ENCODE results near the gene RAP1GAP2. TPM values are rescaled to one million over a fixed set of nuclear protein-coding genes. Genes with fewer than 3 reads are reported as not detected.

Gene RAP1GAP2
- polyA plus RNA-seq, 4 donors: 4.9 to 24.6 (median 8.4) TPM

DNA sequence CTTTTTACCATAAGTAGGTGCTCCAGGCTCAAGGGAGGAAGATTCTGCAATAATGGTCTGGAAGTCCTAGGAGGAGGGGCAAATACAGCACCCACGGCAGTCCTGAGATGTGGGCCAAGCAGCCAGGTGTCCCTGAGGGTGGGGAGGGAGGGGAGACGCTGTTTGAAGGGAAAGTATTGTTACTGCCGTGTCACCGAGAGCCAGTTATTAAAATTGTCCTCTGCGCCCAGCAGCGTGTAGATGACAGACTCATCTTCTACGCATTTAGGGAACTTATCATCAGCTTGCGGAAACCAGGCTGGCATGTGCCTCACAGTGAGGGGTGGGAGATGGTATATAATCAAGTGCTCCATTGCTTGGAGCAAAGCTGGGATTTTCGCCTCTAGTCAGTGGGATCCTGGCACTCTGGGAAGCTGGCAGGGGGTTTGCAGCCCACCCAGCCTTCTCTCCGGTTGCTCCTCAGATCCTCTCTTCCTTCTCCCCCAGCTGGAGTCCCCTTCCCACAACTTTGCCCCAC, 162.5 kb downstream of the RAP1GAP2 start:
- DNase-seq: no peak
- peaks cover 0 to 6% (median 3%) of the 10 kb centered on the region in 3 donors for H3K4me1 ChIP-seq (ENCODE audit: control insufficient read depth in 3 of 3, insufficient read depth in 2 of 3, low read depth in 1 of 3, low read length in 2 of 3)
- no peak overlapping the region for H3K27ac ChIP-seq (ENCODE audit: low read depth in 1 of 3, low read length in 2 of 3)

DNA sequence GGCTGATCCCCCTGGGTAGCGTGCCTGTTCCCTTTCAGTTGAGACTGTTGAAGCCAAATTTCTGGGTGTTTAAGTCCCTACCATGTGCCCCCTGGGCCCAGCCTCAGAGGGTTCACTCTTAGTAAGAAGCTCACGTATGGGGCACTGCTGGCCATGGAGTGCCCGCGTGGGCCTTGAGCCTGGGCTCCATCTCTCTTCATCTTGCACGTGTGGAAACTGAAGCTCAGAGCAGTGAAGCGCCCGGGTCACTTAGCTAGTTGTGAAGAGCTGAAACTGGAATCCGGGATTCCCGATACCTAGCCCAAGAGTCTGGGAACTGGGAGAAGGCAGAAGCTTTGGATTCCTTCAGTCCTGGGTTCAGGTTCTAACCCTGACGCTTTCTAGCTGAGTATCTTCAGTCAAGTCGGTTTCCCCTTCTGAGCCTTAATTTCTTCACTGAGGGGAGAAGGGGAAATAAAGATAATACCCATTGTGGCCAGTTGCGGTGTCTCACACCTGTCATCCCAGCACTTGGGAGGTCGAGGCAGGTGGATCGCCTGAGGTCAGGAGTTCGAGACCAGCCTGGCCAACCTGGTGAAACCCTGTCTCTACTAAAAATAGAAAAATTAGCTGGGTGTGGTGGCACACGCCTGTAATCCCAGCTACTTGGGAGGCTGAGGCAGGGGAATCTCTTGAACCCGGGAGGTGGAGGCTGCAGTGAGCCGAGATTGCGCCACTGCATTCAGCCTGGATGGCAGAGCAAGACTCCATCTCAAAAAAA, 163.3 kb downstream of the RAP1GAP2 start:
- DNase-seq: no peak
- no peak for FAIRE-seq
- WGBS, 3 donors: 84 to 91% (median 86%) methylated on average over 19 of the region's 19 CpGs
- Histone ChIP-seq H3K27ac (ENCODE audit: low read depth in 1 of 3, low read length in 2 of 3) (no peak overlapping the region), H3K36me3 (ENCODE audit: control insufficient read depth in 3 of 3, insufficient read depth in 2 of 3, low read depth in 1 of 3, low read length in 3 of 3) (peaks cover 0 to 28% (median 0%) of the 10 kb centered on the region in 3 donors), H3K4me3 (ENCODE audit: low read depth in 1 of 3, low read length in 3 of 3) (no peak overlapping the region), H3K27me3 (ENCODE audit: control insufficient read depth in 3 of 3, insufficient read depth in 3 of 3, low read length in 3 of 3) (no peaks in the 10 kb centered on the region), H3K9me3 (ENCODE audit: control insufficient read depth in 2 of 2, insufficient read depth in 1 of 2, low read depth in 1 of 2, low read length in 1 of 2) (no peaks in the 10 kb centered on the region), H3K4me1 (ENCODE audit: control insufficient read depth in 3 of 3, insufficient read depth in 2 of 3, low read depth in 1 of 3, low read length in 2 of 3) (peaks cover 0 to 6% (median 3%) of the 10 kb centered on the region in 3 donors)

More for the DNA sequence above, 162.5 kb downstream of the RAP1GAP2 start:
- Histone ChIP-seq H3K9me3 (ENCODE audit: control insufficient read depth in 2 of 2, insufficient read depth in 1 of 2, low read depth in 1 of 2, low read length in 1 of 2) (no peaks in the 10 kb centered on the region), H3K4me3 (ENCODE audit: low read depth in 1 of 3, low read length in 3 of 3) (no peak overlapping the region), H3K27me3 (ENCODE audit: control insufficient read depth in 3 of 3, insufficient read depth in 3 of 3, low read length in 3 of 3) (no peaks in the 10 kb centered on the region), H3K36me3 (ENCODE audit: control insufficient read depth in 3 of 3, insufficient read depth in 2 of 3, low read depth in 1 of 3, low read length in 3 of 3) (peaks cover 0 to 27% (median 0%) of the 10 kb centered on the region in 3 donors)
- WGBS, 3 donors: 83 to 87% (median 85%) methylated on average over 10 of the region's 10 CpGs
- no peak for FAIRE-seq

DNA sequence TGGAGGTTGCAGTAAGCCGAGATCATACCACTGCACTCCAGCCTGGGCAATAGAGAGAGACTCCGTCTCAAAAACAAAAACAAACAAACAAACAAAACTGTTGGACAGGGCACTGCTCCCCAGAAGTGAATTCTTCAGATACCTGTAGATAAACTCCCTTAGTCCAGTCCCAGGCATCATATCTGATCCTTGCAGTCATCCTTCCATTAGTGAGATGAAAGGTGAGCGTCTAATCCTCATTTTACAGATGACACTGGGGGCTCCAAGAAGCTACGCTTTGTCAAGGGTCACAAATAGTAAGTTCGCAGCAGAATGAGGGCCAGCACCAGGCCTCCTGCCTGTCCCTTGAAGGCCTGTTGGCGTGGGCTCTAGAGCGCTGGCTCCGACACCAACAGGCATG, 165.2 kb downstream of the RAP1GAP2 start:
- Histone ChIP-seq H3K4me1 (ENCODE audit: control insufficient read depth in 3 of 3, insufficient read depth in 2 of 3, low read depth in 1 of 3, low read length in 2 of 3) (peaks cover 0 to 6% (median 2%) of the 10 kb centered on the region in 3 donors), H3K36me3 (ENCODE audit: control insufficient read depth in 3 of 3, insufficient read depth in 2 of 3, low read depth in 1 of 3, low read length in 3 of 3) (peaks cover 0 to 38% (median 0%) of the 10 kb centered on the region in 3 donors), H3K27me3 (ENCODE audit: control insufficient read depth in 3 of 3, insufficient read depth in 3 of 3, low read length in 3 of 3) (no peaks in the 10 kb centered on the region), H3K9me3 (ENCODE audit: control insufficient read depth in 2 of 2, insufficient read depth in 1 of 2, low read depth in 1 of 2, low read length in 1 of 2) (no peaks in the 10 kb centered on the region), H3K27ac (ENCODE audit: low read depth in 1 of 3, low read length in 2 of 3) (no peak overlapping the region), H3K4me3 (ENCODE audit: low read depth in 1 of 3, low read length in 3 of 3) (no peak overlapping the region)
- 93 to 96% (median 95%) methylated on average over 8 of the region's 8 CpGs for WGBS, 3 donors
- FAIRE-seq (no peak), DNase-seq (no peak)

DNA sequence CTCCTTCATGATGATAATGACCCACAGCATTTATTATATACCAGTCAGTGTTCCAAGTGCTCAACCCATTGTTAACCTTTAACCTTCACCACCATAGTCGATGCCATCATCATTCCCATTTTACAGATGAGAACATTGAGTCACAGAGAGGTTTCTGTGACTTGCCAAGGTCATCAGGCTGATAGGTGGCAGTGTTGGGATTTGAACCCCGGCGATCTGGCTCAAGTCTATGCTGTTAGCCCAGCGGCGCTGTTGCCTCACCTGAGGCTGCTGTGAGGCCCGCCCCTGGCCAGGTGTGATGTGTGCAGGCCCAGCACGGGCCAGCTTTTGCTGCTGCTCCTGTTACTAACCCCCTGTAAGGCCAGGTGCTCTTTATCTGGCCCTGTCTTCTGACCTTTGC, 166.0 kb downstream of the RAP1GAP2 start:
- Histone ChIP-seq H3K27me3 (ENCODE audit: control insufficient read depth in 3 of 3, insufficient read depth in 3 of 3, low read length in 3 of 3) (no peaks in the 10 kb centered on the region), H3K4me1 (ENCODE audit: control insufficient read depth in 3 of 3, insufficient read depth in 2 of 3, low read depth in 1 of 3, low read length in 2 of 3) (peaks cover 0 to 6% (median 0%) of the 10 kb centered on the region in 3 donors), H3K9me3 (ENCODE audit: control insufficient read depth in 2 of 2, insufficient read depth in 1 of 2, low read depth in 1 of 2, low read length in 1 of 2) (no peaks in the 10 kb centered on the region), H3K27ac (ENCODE audit: low read depth in 1 of 3, low read length in 2 of 3) (no peak overlapping the region), H3K36me3 (ENCODE audit: control insufficient read depth in 3 of 3, insufficient read depth in 2 of 3, low read depth in 1 of 3, low read length in 3 of 3) (peaks cover 0 to 38% (median 0%) of the 10 kb centered on the region in 3 donors), H3K4me3 (ENCODE audit: low read depth in 1 of 3, low read length in 3 of 3) (no peak overlapping the region)
- DNase-seq (no peak), FAIRE-seq (no peak)
- WGBS, 3 donors: 79 to 89% (median 88%) methylated on average over 7 of the region's 7 CpGs

DNA sequence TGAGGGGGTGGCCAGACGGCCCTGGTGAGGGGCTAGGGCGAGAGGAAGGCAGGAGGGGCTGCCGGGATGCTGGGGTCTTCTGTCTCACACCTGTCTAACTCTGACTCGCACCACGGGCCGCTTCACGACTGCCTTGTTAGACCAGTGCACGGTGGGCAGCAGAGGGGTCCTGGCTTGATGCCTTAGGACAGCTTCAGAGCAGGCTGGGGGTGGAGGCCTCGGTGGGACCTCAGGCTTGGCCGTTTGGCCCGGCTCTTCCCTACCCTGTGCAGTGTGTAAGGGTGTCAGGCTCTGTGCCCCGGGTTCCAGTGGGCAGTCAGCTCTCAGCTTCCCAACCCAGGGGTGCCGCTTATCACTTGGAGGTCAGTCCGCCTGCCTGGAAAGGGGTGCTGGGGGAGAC, 166.5 kb downstream of the RAP1GAP2 start:
- no peaks in the 10 kb centered on the region for H3K27me3 ChIP-seq (ENCODE audit: control insufficient read depth in 3 of 3, insufficient read depth in 3 of 3, low read length in 3 of 3)
- DNase-seq: no peak
- H3K36me3 ChIP-seq (ENCODE audit: control insufficient read depth in 3 of 3, insufficient read depth in 2 of 3, low read depth in 1 of 3, low read length in 3 of 3): peaks cover 0 to 41% (median 0%) of the 10 kb centered on the region in 3 donors
- H3K9me3 ChIP-seq (ENCODE audit: control insufficient read depth in 2 of 2, insufficient read depth in 1 of 2, low read depth in 1 of 2, low read length in 1 of 2): no peaks in the 10 kb centered on the region
- WGBS, 3 donors: 87 to 90% (median 89%) methylated on average over 14 of the region's 14 CpGs
- no peak for FAIRE-seq
- no peak overlapping the region for H3K4me3 ChIP-seq (ENCODE audit: low read depth in 1 of 3, low read length in 3 of 3)
- no peak overlapping the region for H3K27ac ChIP-seq (ENCODE audit: low read depth in 1 of 3, low read length in 2 of 3)
- peaks cover 0 to 6% (median 0%) of the 10 kb centered on the region in 3 donors for H3K4me1 ChIP-seq (ENCODE audit: control insufficient read depth in 3 of 3, insufficient read depth in 2 of 3, low read depth in 1 of 3, low read length in 2 of 3)

DNA sequence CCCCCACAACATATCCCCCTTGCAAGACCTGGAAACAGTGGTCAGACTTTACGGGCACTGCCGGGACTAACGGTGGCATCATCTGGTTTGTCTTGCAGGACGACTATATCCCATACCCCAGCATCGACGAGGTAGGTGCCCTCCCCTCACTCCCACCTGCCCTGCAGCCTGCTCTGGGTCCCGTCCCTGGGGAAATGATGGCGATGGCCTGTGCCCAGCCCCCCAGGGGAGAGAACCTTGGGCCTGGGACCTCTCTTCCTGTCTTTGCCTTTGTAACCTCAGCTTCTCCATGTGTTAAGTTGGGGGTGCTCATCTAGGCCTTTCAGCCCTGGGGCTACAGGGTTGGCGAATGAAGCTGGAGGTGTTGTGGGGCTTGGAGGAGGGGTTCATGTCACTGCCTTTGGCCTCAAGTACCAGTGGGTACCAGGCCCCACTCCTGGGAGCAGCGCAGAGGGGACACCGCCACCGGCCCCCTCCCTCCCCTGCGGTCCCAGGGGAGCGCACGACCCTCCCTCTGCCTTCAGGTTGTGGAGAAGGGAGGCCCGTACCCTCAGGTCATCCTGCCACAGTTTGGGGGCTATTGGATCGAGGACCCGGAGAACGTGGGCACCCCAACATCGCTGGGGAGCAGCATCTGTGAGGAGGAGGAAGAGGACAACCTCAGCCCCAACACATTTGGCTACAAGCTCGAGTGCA, 167.2 kb downstream of the RAP1GAP2 start:
- H3K36me3 ChIP-seq (ENCODE audit: control insufficient read depth in 3 of 3, insufficient read depth in 2 of 3, low read depth in 1 of 3, low read length in 3 of 3): peaks cover 0 to 41% (median 0%) of the 10 kb centered on the region in 3 donors
- FAIRE-seq (no peak), DNase-seq (no peak)
- H3K4me1 ChIP-seq (ENCODE audit: control insufficient read depth in 3 of 3, insufficient read depth in 2 of 3, low read depth in 1 of 3, low read length in 2 of 3): peaks cover 0 to 6% (median 0%) of the 10 kb centered on the region in 3 donors
- no peak overlapping the region for H3K27ac ChIP-seq (ENCODE audit: low read depth in 1 of 3, low read length in 2 of 3)
- H3K27me3 ChIP-seq (ENCODE audit: control insufficient read depth in 3 of 3, insufficient read depth in 3 of 3, low read length in 3 of 3): no peaks in the 10 kb centered on the region
- 87 to 90% (median 89%) methylated on average over 21 of the region's 21 CpGs for WGBS, 3 donors
- no peaks in the 10 kb centered on the region for H3K9me3 ChIP-seq (ENCODE audit: control insufficient read depth in 2 of 2, insufficient read depth in 1 of 2, low read depth in 1 of 2, low read length in 1 of 2)
- H3K4me3 ChIP-seq (ENCODE audit: low read depth in 1 of 3, low read length in 3 of 3): no peak overlapping the region

DNA sequence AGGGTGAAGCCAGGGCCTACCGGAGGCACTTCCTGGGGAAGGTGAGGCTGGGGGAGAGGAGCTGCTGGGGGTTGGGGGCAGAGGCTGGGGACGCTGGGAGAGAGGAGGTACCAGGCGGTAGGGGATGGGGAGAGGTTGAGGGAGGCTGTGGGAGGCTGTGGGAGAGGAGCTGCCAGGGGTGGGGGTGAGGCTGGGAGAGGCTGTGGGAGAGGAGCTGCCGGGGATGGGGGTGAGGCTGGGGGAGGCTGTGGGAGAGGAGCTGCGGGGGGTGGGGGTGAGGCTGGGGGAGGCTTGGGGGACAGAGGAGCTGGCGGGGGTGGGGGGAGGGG, 167.8 kb downstream of the RAP1GAP2 start:
- DNase-seq: no peak
- Histone ChIP-seq H3K9me3 (ENCODE audit: control insufficient read depth in 2 of 2, insufficient read depth in 1 of 2, low read depth in 1 of 2, low read length in 1 of 2) (no peaks in the 10 kb centered on the region), H3K4me3 (ENCODE audit: low read depth in 1 of 3, low read length in 3 of 3) (no peak overlapping the region), H3K4me1 (ENCODE audit: control insufficient read depth in 3 of 3, insufficient read depth in 2 of 3, low read depth in 1 of 3, low read length in 2 of 3) (peaks cover 0 to 6% (median 0%) of the 10 kb centered on the region in 3 donors), H3K27ac (ENCODE audit: low read depth in 1 of 3, low read length in 2 of 3) (no peak overlapping the region), H3K27me3 (ENCODE audit: control insufficient read depth in 3 of 3, insufficient read depth in 3 of 3, low read length in 3 of 3) (no peaks in the 10 kb centered on the region), H3K36me3 (ENCODE audit: control insufficient read depth in 3 of 3, insufficient read depth in 2 of 3, low read depth in 1 of 3, low read length in 3 of 3) (peaks cover 0 to 36% (median 0%) of the 10 kb centered on the region in 3 donors)
- no peak for FAIRE-seq
- 79 to 89% (median 86%) methylated on average over 2 to 6 of the region's 6 CpGs for WGBS, 3 donors

DNA sequence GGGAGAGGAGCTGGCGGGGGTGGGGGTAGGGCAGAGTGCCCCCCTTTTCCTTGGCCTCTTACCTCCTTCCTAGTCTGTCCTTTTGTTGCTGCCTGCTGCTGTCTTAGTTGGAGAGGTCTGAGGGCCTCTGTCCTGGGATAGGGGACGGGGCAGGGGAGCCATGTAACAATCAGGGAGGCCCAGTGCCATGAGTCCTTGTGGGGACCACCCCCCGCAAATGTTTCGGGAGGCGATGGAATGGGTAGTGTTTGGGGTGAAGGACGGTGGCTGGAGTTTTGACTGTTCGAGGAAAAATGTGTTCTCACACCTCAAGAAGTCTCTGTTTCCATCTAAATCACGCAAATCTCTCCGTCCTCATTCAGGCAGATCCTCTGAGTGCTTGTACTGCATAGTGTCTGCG, 168.1 kb downstream of the RAP1GAP2 start:
- Histone ChIP-seq H3K36me3 (ENCODE audit: control insufficient read depth in 3 of 3, insufficient read depth in 2 of 3, low read depth in 1 of 3, low read length in 3 of 3) (peaks cover 0 to 32% (median 0%) of the 10 kb centered on the region in 3 donors), H3K27me3 (ENCODE audit: control insufficient read depth in 3 of 3, insufficient read depth in 3 of 3, low read length in 3 of 3) (no peaks in the 10 kb centered on the region), H3K27ac (ENCODE audit: low read depth in 1 of 3, low read length in 2 of 3) (no peak overlapping the region), H3K4me1 (ENCODE audit: control insufficient read depth in 3 of 3, insufficient read depth in 2 of 3, low read depth in 1 of 3, low read length in 2 of 3) (peaks cover 0 to 6% (median 0%) of the 10 kb centered on the region in 3 donors), H3K9me3 (ENCODE audit: control insufficient read depth in 2 of 2, insufficient read depth in 1 of 2, low read depth in 1 of 2, low read length in 1 of 2) (no peaks in the 10 kb centered on the region), H3K4me3 (ENCODE audit: low read depth in 1 of 3, low read length in 3 of 3) (no peak overlapping the region)
- 82 to 91% (median 90%) methylated on average over 10 of the region's 10 CpGs for WGBS, 3 donors
- DNase-seq: no peak
- FAIRE-seq: no peak
